GM12801 (cell line): ENCODE measurements around the gene FOXN3.

Source experiments
- CTCF ChIP-seq: IDR thresholded peaks from one replicate; pipeline ENCODE4 v1.5.1; 2011; ENCODE audit warnings: control low read depth; ENCODE audit not compliant: insufficient read length; ENCODE audit errors: extremely low read depth

FOXN3 gene

GRCh38 chr14:89356927-89357326 is 60.1 kb downstream of the FOXN3 start:
- no peak for TF ChIP-seq CTCF

- no peak for TF ChIP-seq CTCF
These were observed 60.5 kb downstream of the FOXN3 start for GRCh38 chr14:89356496-89356895.

- TF ChIP-seq CTCF: no peak
These were observed 63.3 kb downstream of the FOXN3 start for GRCh38 chr14:89353766-89354113.

- no peak for TF ChIP-seq CTCF
These were observed 63.9 kb downstream of the FOXN3 start for GRCh38 chr14:89352976-89353765.

GRCh38 chr14:89351516-89352404 is 65.3 kb downstream of the FOXN3 start:
- TF ChIP-seq CTCF: no peak

GRCh38 chr14:89351221-89351515 is 65.9 kb downstream of the FOXN3 start:
- no peak for TF ChIP-seq CTCF

- no peak for TF ChIP-seq CTCF
These were observed 66.9 kb downstream of the FOXN3 start for GRCh38 chr14:89350152-89350551.
